Fibroblast of lung (primary cell): ENCODE data around the gene WDR4. TPM values are rescaled to one million over a fixed set of nuclear protein-coding genes. Genes with fewer than 3 reads are reported as not detected.

Source experiments
- DNase-seq, 2 donors: peaks; one replicate each; pipeline versions ENCODE4 v3.0.0 to v3.0.0-alpha.2; 2010; ENCODE audit warnings: low read depth in 2 of 2
- H2AFZ ChIP-seq: 2 replicates; pipeline ENCODE4 v1.5.1; 2012; ENCODE audit warnings: low read length, control low read depth, inconsistent platforms
- H3K27ac ChIP-seq: 2 replicates; pipeline ENCODE4 v1.5.1; 2011; ENCODE audit warnings: low read length, control low read depth; ENCODE audit not compliant: insufficient read depth
- H3K27me3 ChIP-seq: 2 replicates; pipeline ENCODE4 v1.5.1; 2011; ENCODE audit warnings: mild to moderate bottlenecking, low read length; ENCODE audit not compliant: control insufficient read depth, insufficient read depth
- H3K36me3 ChIP-seq: 2 replicates; pipeline ENCODE4 v1.5.1; 2011; ENCODE audit warnings: low read length; ENCODE audit not compliant: control insufficient read depth, insufficient read depth
- H3K4me1 ChIP-seq: 2 replicates; pipeline ENCODE4 v1.5.1; 2011; ENCODE audit warnings: low read length; ENCODE audit not compliant: control insufficient read depth, insufficient read depth; ENCODE audit errors: extremely low read depth
- H3K4me2 ChIP-seq: 2 replicates; pipeline ENCODE4 v1.5.1; 2011; ENCODE audit warnings: low read length, control low read depth; ENCODE audit not compliant: insufficient read depth; ENCODE audit errors: extremely low read depth
- H3K4me3 ChIP-seq, 4 experiments: fragments of 200-600 bp in 1 of 4; sonication (generic) in 1 of 4; replicated peaks in 1 of 4; 2 replicates each; pipeline ENCODE4 v1.5.1; 2011 to 2016; ENCODE audit warnings: low read length in 4 of 4, low read depth in 3 of 4, mild to moderate bottlenecking in 3 of 4, control low read depth in 2 of 4, inconsistent platforms in 1 of 4, mixed read lengths in 1 of 4; ENCODE audit not compliant: insufficient read depth in 1 of 4; ENCODE audit errors: control extremely low read depth in 1 of 4
- H3K79me2 ChIP-seq: 2 replicates; pipeline ENCODE4 v1.5.1; 2012; ENCODE audit warnings: mild to moderate bottlenecking, low read length, inconsistent platforms; ENCODE audit not compliant: control insufficient read depth, insufficient read depth
- H3K9ac ChIP-seq: 2 replicates; pipeline ENCODE4 v1.5.1; 2011; ENCODE audit warnings: mild to moderate bottlenecking, low read length, control low read depth; ENCODE audit not compliant: insufficient read depth
- H3K9me3 ChIP-seq: 2 replicates; pipeline ENCODE4 v1.5.1; 2012; ENCODE audit warnings: low read depth, low read length; ENCODE audit not compliant: control insufficient read depth, insufficient read depth
- H4K20me1 ChIP-seq: 2 replicates; pipeline ENCODE4 v1.5.1; 2011; ENCODE audit warnings: low read length; ENCODE audit not compliant: control insufficient read depth, insufficient read depth; ENCODE audit errors: extremely low read depth
- EZH2 ChIP-seq: IDR thresholded peaks from 2 replicates; pipeline ENCODE4 v1.5.1; 2012; ENCODE audit warnings: low read length, control low read depth, mild to moderate bottlenecking; ENCODE audit errors: missing control alignments
- polyA plus RNA-seq, 2 donors: library from polyadenylated mRNA; depleted of rRNA in 1 of 2; stranded (reverse) in 1 of 2; unstranded in 1 of 2; fragments of >200 nt; gene quantifications; 2 replicates each; pipeline ENCODE4 v1.2.1, GENCODE V29; 2011 to 2012; ENCODE audit warnings: missing spikeins in 1 of 2
- total RNA-seq: library from RNA; depleted of rRNA; stranded (reverse); fragments of >200 nt; gene quantifications from 2 replicates; pipeline ENCODE4 v1.2.1, GENCODE V29; 2014
- TF ChIP-seq, protein P1 (sequence below), 2 donors: IDR thresholded peaks in 1 of 2; conservative IDR thresholded peaks in 1 of 2; 1 replicate in 1 of 2; 2 replicates in 1 of 2; pipeline ENCODE4 v1.5.1; 2011 to 2012; ENCODE audit warnings: low read length in 2 of 2, control low read depth in 1 of 2, inconsistent platforms in 1 of 2, low read depth in 1 of 2, mild to moderate bottlenecking in 1 of 2

WDR4 gene
- total and polyA plus RNA-seq, 2 donors (not counting 1 experiment from before 2014, with no cell fraction given): 8.2 to 10.2 TPM

DNA sequence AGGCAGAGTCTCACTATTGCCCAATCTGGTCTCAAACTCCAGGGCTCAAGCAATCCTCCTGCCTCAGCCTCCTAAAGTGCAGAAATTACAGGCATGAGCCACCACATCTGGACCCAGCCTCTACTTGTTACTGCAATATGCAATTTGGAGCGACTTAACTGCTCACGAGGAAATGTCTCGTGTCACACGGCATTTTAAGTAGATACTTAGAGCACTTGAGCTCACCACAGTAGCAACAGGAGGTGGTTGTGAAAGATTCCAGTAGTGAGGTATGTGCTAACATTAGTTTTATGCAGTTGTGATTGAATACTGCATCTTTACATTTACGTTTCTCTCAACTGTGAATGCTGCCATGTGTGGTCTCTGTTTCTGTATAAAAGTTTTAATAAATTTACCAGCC lies 8.0 kb upstream of the WDR4 start:
- Histone ChIP-seq H4K20me1 (no peaks in the 10 kb centered on the region), H2AFZ (no peak overlapping the region), H3K79me2 (no peaks in the 10 kb centered on the region), H3K4me1 (no peaks in the 10 kb centered on the region), H3K9ac (no peak overlapping the region), H3K4me2 (no peak overlapping the region), H3K27ac (no peak overlapping the region), H3K36me3 (no peaks in the 10 kb centered on the region), H3K27me3 (no peaks in the 10 kb centered on the region), H3K4me3 (no peak overlapping the region), H3K9me3 (no peaks in the 10 kb centered on the region)
- no peak for TF ChIP-seq EZH2
- TF ChIP-seq, protein P1, sequence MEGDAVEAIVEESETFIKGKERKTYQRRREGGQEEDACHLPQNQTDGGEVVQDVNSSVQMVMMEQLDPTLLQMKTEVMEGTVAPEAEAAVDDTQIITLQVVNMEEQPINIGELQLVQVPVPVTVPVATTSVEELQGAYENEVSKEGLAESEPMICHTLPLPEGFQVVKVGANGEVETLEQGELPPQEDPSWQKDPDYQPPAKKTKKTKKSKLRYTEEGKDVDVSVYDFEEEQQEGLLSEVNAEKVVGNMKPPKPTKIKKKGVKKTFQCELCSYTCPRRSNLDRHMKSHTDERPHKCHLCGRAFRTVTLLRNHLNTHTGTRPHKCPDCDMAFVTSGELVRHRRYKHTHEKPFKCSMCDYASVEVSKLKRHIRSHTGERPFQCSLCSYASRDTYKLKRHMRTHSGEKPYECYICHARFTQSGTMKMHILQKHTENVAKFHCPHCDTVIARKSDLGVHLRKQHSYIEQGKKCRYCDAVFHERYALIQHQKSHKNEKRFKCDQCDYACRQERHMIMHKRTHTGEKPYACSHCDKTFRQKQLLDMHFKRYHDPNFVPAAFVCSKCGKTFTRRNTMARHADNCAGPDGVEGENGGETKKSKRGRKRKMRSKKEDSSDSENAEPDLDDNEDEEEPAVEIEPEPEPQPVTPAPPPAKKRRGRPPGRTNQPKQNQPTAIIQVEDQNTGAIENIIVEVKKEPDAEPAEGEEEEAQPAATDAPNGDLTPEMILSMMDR (conservative IDR thresholded peaks at IDR 0.05 in 1 of 2, IDR thresholded peaks at IDR 0.05 in 1 of 2; ENCODE audit: low read depth in 1 of 2, low read length in 2 of 2): no peak
- DNase-seq: no peak

DNA sequence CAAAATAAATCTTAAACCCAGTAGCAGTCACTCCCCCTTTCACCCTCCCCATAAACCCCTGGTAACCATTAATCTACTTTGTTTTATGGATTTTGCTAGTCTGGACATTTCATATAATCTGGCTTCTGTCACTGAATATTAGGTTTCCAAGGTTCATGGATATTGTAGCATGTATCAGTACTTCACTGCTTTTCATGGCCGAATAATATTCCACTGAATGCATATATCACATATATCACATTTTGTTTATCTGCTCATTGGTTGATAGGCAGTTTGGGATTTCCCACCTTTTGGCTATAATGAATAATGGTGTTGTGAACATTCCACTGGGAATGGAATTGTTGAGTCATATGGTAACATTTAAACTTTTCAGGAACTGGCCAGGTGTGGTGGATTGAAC lies 4.6 kb upstream of the WDR4 start:
- Histone ChIP-seq H3K9me3 (no peaks in the 10 kb centered on the region), H3K79me2 (peaks cover 2% of the 10 kb centered on the region), H3K36me3 (no peaks in the 10 kb centered on the region), H3K4me2 (no peak overlapping the region), H3K4me3 (no peak overlapping the region), H3K27me3 (no peaks in the 10 kb centered on the region), H2AFZ (no peak overlapping the region), H4K20me1 (no peaks in the 10 kb centered on the region), H3K27ac (no peak overlapping the region), H3K9ac (no peak overlapping the region), H3K4me1 (no peaks in the 10 kb centered on the region)
- DNase-seq: no peak
- no peak for TF ChIP-seq EZH2
- TF ChIP-seq, protein P1 (conservative IDR thresholded peaks at IDR 0.05 in 1 of 2, IDR thresholded peaks at IDR 0.05 in 1 of 2; ENCODE audit: low read depth in 1 of 2, low read length in 2 of 2): no peak

DNA sequence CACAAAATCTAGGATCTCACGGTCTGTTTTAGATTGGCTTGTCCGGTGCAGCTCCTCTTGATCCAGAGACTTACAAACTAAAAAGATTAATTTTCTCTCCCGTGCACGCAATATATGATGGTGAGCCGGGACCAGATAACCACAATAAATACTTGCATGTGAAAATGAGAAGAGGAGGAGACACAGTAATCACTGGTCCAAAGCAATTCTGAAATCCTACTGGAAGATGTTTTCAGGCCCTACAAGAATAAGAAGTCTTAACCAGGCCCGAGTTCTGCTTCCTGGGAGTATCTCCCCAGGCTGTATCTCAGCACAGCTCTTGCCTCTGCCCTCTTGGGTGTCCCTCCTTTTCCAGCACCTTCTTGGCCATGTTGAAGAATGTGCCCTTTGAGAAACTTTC lies 1.0 kb upstream of the WDR4 start:
- no peak overlapping the region for H2AFZ ChIP-seq
- no peak overlapping the region for H3K27ac ChIP-seq

More for the DNA sequence above, 1.0 kb upstream of the WDR4 start:
- H4K20me1 ChIP-seq: no peaks in the 10 kb centered on the region
- no peaks in the 10 kb centered on the region for H3K9me3 ChIP-seq
- TF ChIP-seq, protein P1 (conservative IDR thresholded peaks at IDR 0.05 in 1 of 2, IDR thresholded peaks at IDR 0.05 in 1 of 2; ENCODE audit: low read depth in 1 of 2, low read length in 2 of 2): no peak
- no peak for TF ChIP-seq EZH2
- H3K79me2 ChIP-seq: peaks cover 26% of the 10 kb centered on the region
- H3K36me3 ChIP-seq: no peaks in the 10 kb centered on the region
- H3K4me1 ChIP-seq: no peaks in the 10 kb centered on the region
- H3K27me3 ChIP-seq: no peaks in the 10 kb centered on the region
- H3K9ac ChIP-seq: no peak overlapping the region
- H3K4me2 ChIP-seq: peak overlapping the region; percentile 49
- peak overlapping the region; percentile 61 to 96 (median 87) for H3K4me3 ChIP-seq
- DNase-seq: no peak
